Measurements from ENCODE around the gene BRME1. TPM values are rescaled to one million over a fixed set of nuclear protein-coding genes. Genes with fewer than 3 reads are reported as not detected.

BRME1 gene
- polyA plus RNA-seq, 1 experiment = 0.94 TPM

DNA sequence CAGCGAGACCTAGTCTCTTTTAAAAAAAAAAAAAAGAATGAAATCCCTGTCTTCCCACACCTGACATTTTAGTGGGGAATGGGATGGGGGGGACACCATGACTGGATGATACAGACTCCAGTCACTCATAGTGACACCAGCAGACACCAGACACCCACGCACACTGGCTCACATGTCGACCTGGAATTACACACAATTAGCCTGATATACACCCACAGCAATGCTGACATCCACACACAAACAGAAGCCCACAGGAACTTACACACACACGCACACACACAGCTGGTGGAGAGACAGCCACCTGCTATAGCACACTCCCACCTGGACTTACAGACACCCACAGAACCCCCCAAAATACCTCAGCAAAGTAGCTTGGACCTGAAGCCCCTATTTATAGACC, 37.3 kb downstream of the BRME1 start:
- H3K4me3 ChIP-seq (ENCODE audit: low read depth, low read length) = no peak overlapping the region
- no peaks in the 10 kb centered on the region for H3K27me3 ChIP-seq (ENCODE audit: control insufficient read depth, insufficient read depth, low read length)
- TF ChIP-seq, protein P1, sequence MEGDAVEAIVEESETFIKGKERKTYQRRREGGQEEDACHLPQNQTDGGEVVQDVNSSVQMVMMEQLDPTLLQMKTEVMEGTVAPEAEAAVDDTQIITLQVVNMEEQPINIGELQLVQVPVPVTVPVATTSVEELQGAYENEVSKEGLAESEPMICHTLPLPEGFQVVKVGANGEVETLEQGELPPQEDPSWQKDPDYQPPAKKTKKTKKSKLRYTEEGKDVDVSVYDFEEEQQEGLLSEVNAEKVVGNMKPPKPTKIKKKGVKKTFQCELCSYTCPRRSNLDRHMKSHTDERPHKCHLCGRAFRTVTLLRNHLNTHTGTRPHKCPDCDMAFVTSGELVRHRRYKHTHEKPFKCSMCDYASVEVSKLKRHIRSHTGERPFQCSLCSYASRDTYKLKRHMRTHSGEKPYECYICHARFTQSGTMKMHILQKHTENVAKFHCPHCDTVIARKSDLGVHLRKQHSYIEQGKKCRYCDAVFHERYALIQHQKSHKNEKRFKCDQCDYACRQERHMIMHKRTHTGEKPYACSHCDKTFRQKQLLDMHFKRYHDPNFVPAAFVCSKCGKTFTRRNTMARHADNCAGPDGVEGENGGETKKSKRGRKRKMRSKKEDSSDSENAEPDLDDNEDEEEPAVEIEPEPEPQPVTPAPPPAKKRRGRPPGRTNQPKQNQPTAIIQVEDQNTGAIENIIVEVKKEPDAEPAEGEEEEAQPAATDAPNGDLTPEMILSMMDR (IDR thresholded peaks at IDR 0.05; ENCODE audit: insufficient read depth, low read depth, low read length) = no peak
- ChIA-PET POLR2A (interaction anchor here (0.6 kb wide), 1 partner anchor 202 kb away, joined by 3 read pairs; no protein-coding TSS in a partner anchor), CTCF (interaction anchor here (0.6 to 1.8 kb wide), 3 partner anchors 11 to 191 kb away, joined by 3 to 4 read pairs (median 4); no protein-coding TSS in a partner anchor)
- no peaks in the 10 kb centered on the region for H3K36me3 ChIP-seq (ENCODE audit: control insufficient read depth, insufficient read depth, low read length)
- DNase-seq (ENCODE audit: low read depth) = no peak

GRCh38 chr19:13866463-13867046, 39.4 kb downstream of the BRME1 start:
- POLR2A ChIA-PET = interaction anchor here (0.6 kb wide), 1 partner anchor 22 kb away, joined by 3 read pairs; no protein-coding TSS in a partner anchor

DNA sequence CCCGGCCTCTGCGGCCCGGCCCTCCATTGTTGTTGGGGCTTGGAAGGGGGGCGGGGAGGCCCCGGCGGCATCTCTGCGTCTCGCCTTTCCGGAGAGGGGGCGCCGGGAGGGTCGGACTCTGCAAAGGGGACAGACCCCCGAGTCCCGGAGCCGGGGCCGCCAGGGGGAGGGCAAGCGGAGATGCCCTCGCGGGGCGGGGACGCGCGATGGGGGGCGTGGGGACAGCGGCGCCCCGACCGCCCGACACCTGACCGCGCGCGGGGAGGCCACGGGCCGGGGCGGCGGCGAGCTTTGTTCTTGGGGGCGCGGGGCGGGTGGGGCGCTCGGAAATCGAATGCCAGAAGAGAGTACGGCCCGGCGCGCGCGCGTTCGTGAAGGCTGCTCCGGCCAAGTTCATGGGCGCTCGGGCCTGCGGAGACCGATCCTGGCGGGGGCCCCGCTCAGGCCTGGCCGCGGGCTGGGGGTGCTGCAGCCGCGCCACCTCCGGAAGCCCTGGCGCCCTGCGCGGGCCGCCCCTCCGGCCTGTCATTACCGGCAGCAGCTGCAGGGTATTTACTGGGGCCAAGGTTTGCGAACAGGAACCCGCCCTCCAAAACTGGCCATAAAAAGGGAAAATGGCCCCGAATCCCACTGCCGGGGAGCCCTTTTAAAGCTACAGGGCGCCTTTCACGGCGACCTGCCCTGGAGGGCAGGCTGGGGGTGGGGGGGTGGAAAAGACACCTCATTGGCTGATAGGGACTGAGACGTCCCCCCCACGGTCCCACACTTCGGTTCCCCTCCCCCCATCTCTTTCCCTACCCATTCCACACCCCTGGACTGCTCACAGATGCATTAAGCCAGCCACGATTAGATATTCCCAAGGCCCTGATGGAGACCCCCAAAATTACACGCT, 40.1 kb downstream of the BRME1 start:
- TF ChIP-seq, protein P1 (IDR thresholded peaks at IDR 0.05; ENCODE audit: insufficient read depth, low read depth, low read length) = no peak
- ChIA-PET POLR2A (interaction anchor here (0.6 kb wide), 1 partner anchor 22 kb away, joined by 3 read pairs; no protein-coding TSS in a partner anchor), CTCF (interaction anchor here (0.8 to 1.4 kb wide), 3 partner anchors 29 to 193 kb away, joined by 3 read pairs; no protein-coding TSS in a partner anchor)
- Histone ChIP-seq H3K36me3 (ENCODE audit: control insufficient read depth, insufficient read depth, low read length) (no peaks in the 10 kb centered on the region), H3K4me3 (ENCODE audit: low read depth, low read length) (peak overlapping the region; percentile 56), H3K27me3 (ENCODE audit: control insufficient read depth, insufficient read depth, low read length) (no peaks in the 10 kb centered on the region)
- no peak for DNase-seq (ENCODE audit: low read depth)

More at GRCh38 chr19:13866463-13867046, 39.4 kb downstream of the BRME1 start:
- Histone ChIP-seq H3K27me3 (ENCODE audit: control insufficient read depth, insufficient read depth, low read length) (no peaks in the 10 kb centered on the region), H3K36me3 (ENCODE audit: control insufficient read depth, insufficient read depth, low read length) (no peaks in the 10 kb centered on the region), H3K4me3 (ENCODE audit: low read depth, low read length) (no peak overlapping the region; the same call in 1 of the 2 replicates)
- CTCF ChIA-PET = interaction anchor here (1.2 to 1.4 kb wide), 2 partner anchors 30 to 193 kb away, joined by 3 read pairs; no protein-coding TSS in a partner anchor
- no peak for DNase-seq (ENCODE audit: low read depth)
- TF ChIP-seq, protein P1 (IDR thresholded peaks at IDR 0.05; ENCODE audit: insufficient read depth, low read depth, low read length) = no peak

DNA sequence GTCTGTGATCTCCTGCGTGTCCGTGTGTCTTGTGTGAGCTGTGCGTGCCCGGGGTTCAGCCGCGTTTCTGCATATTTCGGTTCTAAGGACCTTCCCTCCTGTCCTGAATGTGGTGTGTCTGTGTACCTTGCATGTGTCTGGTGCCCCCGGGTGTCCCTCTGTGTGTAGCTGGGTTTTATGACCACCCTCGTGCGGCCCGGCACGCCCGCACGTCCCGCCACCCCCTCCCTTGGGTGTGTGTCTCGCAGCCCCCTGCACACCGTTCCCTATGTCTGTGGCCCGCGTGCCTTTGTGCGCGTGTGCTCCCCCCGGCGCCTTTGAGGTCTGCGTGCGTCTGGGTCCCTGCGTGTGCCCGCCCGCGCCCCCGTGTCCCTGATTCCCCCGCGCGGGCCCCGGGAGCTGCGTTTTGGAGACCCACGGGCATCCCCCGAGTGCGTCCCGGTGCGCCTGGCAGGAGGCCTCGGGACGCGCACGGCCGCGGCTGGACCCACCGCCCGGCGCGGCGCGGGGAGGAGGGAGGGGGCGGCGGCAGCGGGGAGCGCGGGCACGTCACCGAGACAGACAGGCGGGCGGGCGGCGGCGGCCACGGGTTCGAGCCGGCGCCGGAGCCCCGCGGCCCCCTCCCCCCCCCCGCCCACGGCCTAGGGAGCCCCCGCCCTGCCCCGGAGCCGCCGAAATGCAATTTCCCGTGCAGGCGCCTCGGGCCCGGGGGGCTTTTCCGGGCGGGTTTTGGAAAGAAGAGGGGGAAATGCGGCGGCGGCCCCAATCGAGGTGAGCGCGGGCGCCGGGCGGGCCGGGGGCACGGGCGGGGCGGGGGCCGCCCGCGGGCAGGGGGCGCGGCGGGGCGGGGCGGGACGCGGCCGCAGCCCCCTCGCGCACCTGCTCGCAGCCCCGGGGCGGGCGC, 41.0 kb downstream of the BRME1 start:
- ChIA-PET CTCF (interaction anchor here (0.8 to 4.3 kb wide), 5 partner anchors 28 to 267 kb away, joined by 3 to 64 read pairs (median 25); partner anchors contain the start of gene ZSWIM4), POLR2A (no interaction called here)
- TF ChIP-seq, protein P1 (IDR thresholded peaks at IDR 0.05; ENCODE audit: insufficient read depth, low read depth, low read length) = no peak
- Histone ChIP-seq H3K4me3 (ENCODE audit: low read depth, low read length) (peak overlapping the region; percentile 56), H3K27me3 (ENCODE audit: control insufficient read depth, insufficient read depth, low read length) (no peaks in the 10 kb centered on the region), H3K36me3 (ENCODE audit: control insufficient read depth, insufficient read depth, low read length) (no peaks in the 10 kb centered on the region)
- no peak for DNase-seq (ENCODE audit: low read depth)

Measured in BJ (cell line).